Measurements from ENCODE around the gene NTN1.

- TF ChIP-seq GATA2 (IDR thresholded peaks at IDR 0.05; ENCODE audit: low read depth, low read length) = no peak
- TF ChIP-seq GATA3 (IDR thresholded peaks at IDR 0.05; ENCODE audit: low read depth, low read length) = no peak
Measured at GRCh38 chr17:9169116-9169515, 147.8 kb downstream of the NTN1 start.
